GM21447 (cell line): ENCODE results near the gene MROH2A.
A peak's percentile ranks its signal among the peaks of the same experiment; 100 is the strongest.

Experiments
- ATAC-seq: cut with Tn5 transposase; IDR thresholded peaks from one replicate; pipeline ENCODE4 v1.9.1; 2021; ENCODE audit not compliant: unreplicated experiment

Gene MROH2A

DNA sequence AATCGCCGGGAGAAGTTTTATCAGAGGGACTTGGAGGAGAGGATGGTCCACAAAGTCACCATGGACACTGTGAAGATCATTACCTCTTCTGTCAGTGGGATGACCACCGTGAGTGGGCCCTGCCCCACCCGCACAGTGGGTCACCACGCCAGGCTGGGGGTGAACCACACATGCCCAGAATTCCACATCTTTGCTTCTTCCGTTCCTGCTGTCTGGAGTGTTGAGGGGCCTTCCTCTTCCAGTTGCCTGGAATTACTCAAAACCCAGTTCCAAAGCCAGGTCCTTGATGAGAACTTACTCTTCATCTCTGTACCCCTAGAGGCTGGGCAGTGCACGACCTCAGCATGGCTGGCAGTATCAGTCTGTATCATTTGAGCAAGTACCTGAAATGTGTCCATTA is 22.1 kb downstream of the MROH2A start:
- no peak for ATAC-seq

- peak; percentile 53 for ATAC-seq
Measured at GRCh38 chr2:233801357-233802131, 23.4 kb downstream of the MROH2A start.

- no peak for ATAC-seq
Measured at GRCh38 chr2:233802132-233802815, 24.1 kb downstream of the MROH2A start.

- ATAC-seq = no peak
Measured at GRCh38 chr2:233803292-233803911, 25.3 kb downstream of the MROH2A start.

- ATAC-seq = no peak
Measured at GRCh38 chr2:233803994-233804393, 25.9 kb downstream of the MROH2A start.

GRCh38 chr2:233807215-233807865 is 29.2 kb downstream of the MROH2A start:
- no peak for ATAC-seq

DNA sequence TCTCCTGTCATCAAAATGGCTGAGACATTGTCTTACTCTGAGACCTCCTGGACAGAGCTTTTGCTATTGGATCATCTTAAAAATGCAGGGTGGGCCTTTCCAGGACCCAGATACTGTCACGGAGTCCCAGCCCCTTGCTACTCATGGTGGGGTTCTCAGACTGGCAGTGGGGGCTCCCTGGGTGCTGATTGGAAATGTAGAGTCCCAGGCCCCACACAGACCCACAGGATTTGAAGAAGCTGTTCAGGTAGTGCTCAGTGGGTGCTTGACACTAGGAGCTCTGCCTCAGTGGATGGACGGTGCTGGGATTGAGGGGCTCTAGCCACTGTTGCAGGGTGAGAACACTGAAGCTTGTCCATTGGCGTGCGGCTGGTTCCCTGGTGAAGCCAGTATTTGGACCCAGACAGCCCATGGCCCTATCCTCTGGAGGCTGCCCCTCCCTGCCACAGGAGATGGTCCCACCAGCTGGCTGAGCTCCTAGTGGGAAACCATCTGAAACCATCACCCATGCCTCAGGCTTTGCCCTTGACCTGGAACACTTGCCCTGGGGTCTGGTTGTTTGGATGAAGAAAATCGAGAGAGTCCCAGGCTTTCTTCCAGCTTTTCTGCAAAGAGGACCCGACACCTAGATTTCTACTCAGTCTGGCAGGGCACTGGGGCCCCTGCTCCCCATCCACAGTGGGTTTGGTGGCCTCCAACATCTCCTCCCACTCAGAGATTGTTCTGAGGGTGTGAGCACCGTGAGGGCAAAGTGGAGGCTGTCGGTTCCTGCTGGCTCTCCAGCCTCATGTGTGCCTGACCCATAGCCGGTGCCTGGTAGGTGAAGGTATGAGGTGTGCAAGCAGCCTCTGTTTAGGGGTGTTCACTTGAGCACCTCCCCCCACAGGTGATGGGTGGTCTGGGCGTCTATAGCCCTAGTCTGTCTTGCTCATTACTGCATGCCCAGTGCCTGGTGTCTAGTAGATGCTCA is 30.1 kb downstream of the MROH2A start:
- no peak for ATAC-seq

DNA sequence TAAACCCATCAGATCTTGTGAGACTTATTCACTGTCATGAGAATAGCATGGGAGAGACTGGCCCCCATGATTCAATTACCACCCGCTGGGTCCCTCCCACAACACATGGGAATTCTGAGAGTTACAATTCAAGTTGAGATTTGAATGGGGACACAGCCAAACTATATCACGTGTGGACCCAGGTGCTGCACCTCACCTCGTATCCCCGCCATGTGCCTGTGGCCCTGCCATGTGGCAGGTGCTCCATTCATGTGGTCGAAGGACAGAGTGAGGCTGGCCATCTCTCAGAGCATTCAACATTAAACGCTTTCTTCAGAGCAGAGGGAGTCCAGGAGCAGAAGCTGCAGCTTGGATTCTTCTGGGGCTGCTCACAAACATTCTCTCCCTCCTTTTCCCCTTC is 32.3 kb downstream of the MROH2A start:
- ATAC-seq = no peak

- no peak for ATAC-seq
Measured at GRCh38 chr2:233811087-233811486, 33.0 kb downstream of the MROH2A start.

GRCh38 chr2:233811732-233812131 is 33.6 kb downstream of the MROH2A start:
- no peak for ATAC-seq

- ATAC-seq = no peak
Measured at GRCh38 chr2:233813236-233814055, 35.3 kb downstream of the MROH2A start.

GRCh38 chr2:233814056-233814835 is 36.1 kb downstream of the MROH2A start:
- ATAC-seq = no peak

DNA sequence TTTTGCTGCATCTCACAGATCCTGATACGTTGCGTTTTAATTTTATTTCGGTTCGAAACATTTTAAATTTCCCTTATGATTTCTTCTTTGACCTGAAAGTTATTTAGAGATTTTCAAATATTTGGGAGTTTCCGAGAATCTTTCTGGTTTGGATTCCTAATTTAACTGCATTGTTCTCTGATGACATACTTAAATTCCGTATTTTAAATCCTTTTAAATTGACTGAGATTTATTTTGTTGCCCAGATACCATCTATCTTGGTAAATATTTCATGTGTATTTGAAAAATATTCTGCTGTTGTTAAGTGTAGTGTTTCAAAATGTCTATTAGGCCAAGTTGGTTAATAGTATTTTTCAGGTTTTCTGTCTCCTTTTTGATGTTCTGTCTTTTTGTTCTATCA is 37.7 kb downstream of the MROH2A start:
- ATAC-seq = no peak

GRCh38 chr2:233816334-233816733 is 38.2 kb downstream of the MROH2A start:
- no peak for ATAC-seq

- no peak for ATAC-seq
Measured at GRCh38 chr2:233816771-233817170, 38.6 kb downstream of the MROH2A start.

DNA sequence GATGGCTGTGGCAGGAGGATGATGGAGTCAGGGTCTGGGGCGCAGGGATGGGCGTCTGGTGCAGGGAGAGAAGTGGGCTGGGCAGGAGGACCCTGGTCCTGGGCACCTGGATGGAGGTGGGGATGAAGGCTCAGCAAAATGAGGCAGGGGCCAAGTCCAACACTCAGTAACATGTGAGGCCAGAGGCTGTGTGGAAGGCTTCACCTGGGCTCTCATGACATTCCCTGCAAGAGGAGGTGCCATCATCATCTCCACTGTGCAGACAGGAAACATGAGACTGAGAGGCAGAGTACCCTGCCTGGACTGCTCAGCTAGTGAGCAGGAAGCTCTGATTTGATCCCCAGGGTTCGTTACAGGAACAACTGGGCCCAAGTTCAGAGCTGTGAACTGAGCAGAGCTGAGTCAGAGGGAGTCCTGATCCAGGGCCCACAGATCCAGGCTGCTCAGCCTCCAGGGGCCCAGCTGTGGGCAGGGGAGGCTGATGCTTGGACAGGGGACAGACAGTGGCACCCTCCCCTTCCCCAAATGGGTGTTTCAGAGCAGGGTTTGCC is 39.3 kb downstream of the MROH2A start:
- no peak for ATAC-seq

DNA sequence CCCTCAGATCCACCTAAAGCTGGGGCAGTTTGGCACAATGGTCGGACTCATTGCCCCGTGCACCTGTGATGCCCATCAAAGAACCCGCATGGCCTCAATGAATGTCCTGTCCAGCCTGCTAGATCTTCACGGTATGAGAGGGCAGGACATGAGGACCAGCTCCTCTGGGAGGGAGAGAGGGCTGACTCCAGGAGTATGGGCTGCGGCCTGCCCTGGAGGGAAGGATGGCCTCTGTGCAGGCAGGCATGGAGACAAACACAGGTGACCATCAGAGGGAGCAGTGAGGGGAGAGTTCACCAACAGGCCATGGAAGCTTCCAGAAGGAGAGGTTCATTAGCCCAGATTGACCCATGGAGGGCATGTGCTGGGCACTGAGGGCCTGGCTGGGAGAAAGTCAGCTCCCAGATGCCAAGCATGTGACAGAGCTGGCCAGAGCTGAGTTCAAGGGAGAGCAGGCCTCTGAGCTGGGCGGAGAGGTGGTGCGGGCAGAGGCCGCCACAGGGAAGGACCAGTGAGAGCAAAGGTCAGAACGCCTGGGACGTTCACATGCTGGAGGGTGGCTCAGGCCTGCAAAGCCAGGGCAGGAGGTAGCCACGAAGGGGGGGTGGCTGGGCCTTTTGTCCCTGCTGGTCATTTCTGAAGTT is 40.0 kb downstream of the MROH2A start:
- no peak for ATAC-seq
